Heart left ventricle (tissue), 16 donors: Measurements from ENCODE around the gene FLVCR2. TPM values are rescaled to one million over a fixed set of nuclear protein-coding genes. Genes with fewer than 3 reads are reported as not detected.
A peak's percentile ranks its signal among the peaks of the same experiment; 100 is the strongest.

Experiments used
- ATAC-seq, 4 donors: fragments of 200-7000 bp; cut with Tn5 transposase; one replicate each; pipeline ENCODE4 v1.9.1; 2020 to 2022; ENCODE audit warnings: moderate library complexity in 4 of 4, mild to moderate bottlenecking in 3 of 4, moderate number of reproducible peaks in 1 of 4
- DNase-seq, 5 donors: peaks; one replicate each; pipeline ENCODE4 v3.0.0-alpha.2; 2020
- H3K27ac ChIP-seq, 12 donors: fragments of 200-600 bp; sonication (generic) in 4 of 12; one replicate each; pipeline versions ENCODE4 v1.5.0 to v1.8.0; 2016 to 2022; ENCODE audit warnings: mild to moderate bottlenecking in 2 of 12
- H3K27me3 ChIP-seq, 9 donors: fragments of 200-600 bp; sonication (generic) in 2 of 9; one replicate each; pipeline versions ENCODE4 v1.5.1 to v1.8.0; 2016 to 2022; ENCODE audit warnings: mild to moderate bottlenecking in 3 of 9
- H3K36me3 ChIP-seq, 9 donors: fragments of 200-600 bp; sonication (generic) in 2 of 9; one replicate each; pipeline versions ENCODE4 v1.5.0 to v1.8.0; 2018 to 2022; ENCODE audit warnings: mild to moderate bottlenecking in 2 of 9
- H3K4me1 ChIP-seq, 12 donors: fragments of 200-600 bp; sonication (generic) in 4 of 12; one replicate each; pipeline versions ENCODE4 v1.5.0 to v1.8.0; 2016 to 2022; ENCODE audit warnings: mild to moderate bottlenecking in 3 of 12
- H3K4me3 ChIP-seq, 12 donors: fragments of 200-600 bp; sonication (generic) in 4 of 12; one replicate each; pipeline versions ENCODE4 v1.5.0 to v1.8.0; 2017 to 2022; ENCODE audit warnings: mild to moderate bottlenecking in 9 of 12, moderate library complexity in 4 of 12
- H3K9me3 ChIP-seq, 12 donors: fragments of 200-600 bp; sonication (generic) in 4 of 12; one replicate each; pipeline versions ENCODE4 v1.5.0 to v1.8.0; 2016 to 2022; ENCODE audit warnings: mild to moderate bottlenecking in 1 of 12
- POLR2A ChIP-seq, 2 donors: fragments of 450-650 bp; IDR thresholded peaks; one replicate each; pipeline ENCODE4 v1.6.1; 2017; ENCODE audit warnings: antibody characterized with exemption in 2 of 2, mild to moderate bottlenecking in 2 of 2, moderate library complexity in 2 of 2
- WGBS, 4 donors: extraction: QIAGEN DNeasy Blood & Tissue Kit in 2 of 4; methylation state at CpG; one replicate each; pipeline versions ENCODE4 v1.1.5 to v1.1.7; 2013 to 2018; 5-methylcytosine and 5-hydroxymethylcytosine counted together
- intact Hi-C, 10 donors: fragments of 100-400 bp; cut with DNase I; formaldehyde crosslinking; loops; one replicate each; pipeline versions ENCODE4 v1.11.1 to v1.14.2; 2022
- polyA plus RNA-seq, 2 donors: library from polyadenylated mRNA; stranded (reverse); fragments of 200-250 nt; gene quantifications; one replicate each; pipeline ENCODE4 v1.2.3, GENCODE V29; 2013
- total RNA-seq, 9 donors: library from RNA; depleted of rRNA in 2 of 9; stranded (reverse); fragments of >200 nt in 2 of 9; fragmentation: NEBNext Ultra II Directional in 3 of 9; extraction: Animal tissue kit (Norgen Biotek cat#: 25700) in 3 of 9; gene quantifications; one replicate each; pipeline versions ENCODE4 v1.1.0 to v1.2.4, GENCODE V29; 2016 to 2023
- TF ChIP-seq, protein P1 (sequence below), 12 donors: fragments of 200-600 bp; sonication (generic) in 4 of 12; IDR thresholded peaks; one replicate each; pipeline versions ENCODE4 v1.5.0 to v1.8.0; 2018 to 2022; ENCODE audit warnings: antibody characterized with exemption in 12 of 12, mild to moderate bottlenecking in 5 of 12
- donor health status: ischemic (EF 13 %, LVEDD 7.1; RV severe dilation, severe dysfunction).
- donor health status: healthy with polysubstance abuse.
- donor health status: DM: no; HTN: yes; CAD: no.
- donor health status: DM: no; HTN: no; CAD: no.
- donor health status: ischemic (EF 25% LVEDD 6.9; RV normal size, moderate dysfunction).
- donor health status: ischemic (EF 25% LVEDD 5.7; RV mildly dilated, moderate dysfunction).
- donor health status: healthy.
- donor health status: DM: yes; HTN: yes; CAD: no.
- donor health status: ischemic (EF 35%, LVEDD 5.7; RV mildly dilated, moderate dysfunction).
- donor health status: nonischemic (EF 11% LVEDD 7.7; RV severe dilation, severe dysfunction).
- donor health status: DM: yes; HTN: yes; CAD: no.
- donor health status: PGD.
- donor health status: ischemic (EF 29% LVEDD 5.4; RV normal size, mild dysfunction).
- donor health status: nonischemic (EF 23%, LVEDD 6.1; RV moderate dilation, normal function).

The FLVCR2 gene
- total and polyA plus RNA-seq, 11 donors = 0.50 to 11.7 (median 1.6) TPM

- ATAC-seq (no peak), DNase-seq (no peak)
- intact Hi-C loops = no loop called here
- no peak overlapping the region for H3K4me3 ChIP-seq
- no peaks in the 10 kb centered on the region for H3K36me3 ChIP-seq
- H3K9me3 ChIP-seq = no peaks in the 10 kb centered on the region
- H3K27ac ChIP-seq = no peak overlapping the region
- no peak for TF ChIP-seq POLR2A (IDR thresholded peaks at IDR 0.05)
- TF ChIP-seq, protein P1, sequence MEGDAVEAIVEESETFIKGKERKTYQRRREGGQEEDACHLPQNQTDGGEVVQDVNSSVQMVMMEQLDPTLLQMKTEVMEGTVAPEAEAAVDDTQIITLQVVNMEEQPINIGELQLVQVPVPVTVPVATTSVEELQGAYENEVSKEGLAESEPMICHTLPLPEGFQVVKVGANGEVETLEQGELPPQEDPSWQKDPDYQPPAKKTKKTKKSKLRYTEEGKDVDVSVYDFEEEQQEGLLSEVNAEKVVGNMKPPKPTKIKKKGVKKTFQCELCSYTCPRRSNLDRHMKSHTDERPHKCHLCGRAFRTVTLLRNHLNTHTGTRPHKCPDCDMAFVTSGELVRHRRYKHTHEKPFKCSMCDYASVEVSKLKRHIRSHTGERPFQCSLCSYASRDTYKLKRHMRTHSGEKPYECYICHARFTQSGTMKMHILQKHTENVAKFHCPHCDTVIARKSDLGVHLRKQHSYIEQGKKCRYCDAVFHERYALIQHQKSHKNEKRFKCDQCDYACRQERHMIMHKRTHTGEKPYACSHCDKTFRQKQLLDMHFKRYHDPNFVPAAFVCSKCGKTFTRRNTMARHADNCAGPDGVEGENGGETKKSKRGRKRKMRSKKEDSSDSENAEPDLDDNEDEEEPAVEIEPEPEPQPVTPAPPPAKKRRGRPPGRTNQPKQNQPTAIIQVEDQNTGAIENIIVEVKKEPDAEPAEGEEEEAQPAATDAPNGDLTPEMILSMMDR (IDR thresholded peaks at IDR 0.05) = no peak
- 77 to 84% (median 83%) methylated on average over 5 of the region's 5 CpGs for WGBS, 4 donors
- H3K4me1 ChIP-seq = peaks cover 0 to 21% (median 0%) of the 10 kb centered on the region in 12 donors
- no peaks in the 10 kb centered on the region for H3K27me3 ChIP-seq
Observed at GRCh38 chr14:75533791-75534555, 44.4 kb upstream of the FLVCR2 start.

- no peaks in the 10 kb centered on the region for H3K9me3 ChIP-seq
- no peak for DNase-seq
- ATAC-seq = no peak
- TF ChIP-seq POLR2A (IDR thresholded peaks at IDR 0.05) = no peak
- H3K4me3 ChIP-seq = no peak overlapping the region
- H3K27ac ChIP-seq = peak overlapping the region in 4 of 12 donors; percentile 24 to 65 (median 49)
- H3K27me3 ChIP-seq = no peaks in the 10 kb centered on the region
- intact Hi-C loops = no loop called here
- no peaks in the 10 kb centered on the region for H3K36me3 ChIP-seq
- 82 to 89% (median 84%) methylated on average over 5 of the region's 5 CpGs for WGBS, 4 donors
- H3K4me1 ChIP-seq = peaks cover 0 to 28% (median 0%) of the 10 kb centered on the region in 12 donors
Observed at GRCh38 chr14:75535164-75535898, 43.1 kb upstream of the FLVCR2 start.

GRCh38 chr14:75537071-75537470 lies 41.3 kb upstream of the FLVCR2 start:
- no peak for DNase-seq
- Histone ChIP-seq H3K27ac (no peak overlapping the region), H3K4me1 (peaks cover 0 to 33% (median 0%) of the 10 kb centered on the region in 12 donors), H3K36me3 (no peaks in the 10 kb centered on the region), H3K4me3 (no peak overlapping the region), H3K9me3 (no peaks in the 10 kb centered on the region), H3K27me3 (no peaks in the 10 kb centered on the region)
- no peak for TF ChIP-seq POLR2A (IDR thresholded peaks at IDR 0.05)
- TF ChIP-seq, protein P1 (IDR thresholded peaks at IDR 0.05) = no peak
- no peak for ATAC-seq
- intact Hi-C loops = no loop called here
- WGBS, 4 donors = 91 to 97% (median 94%) methylated on average over 4 of the region's 4 CpGs

DNA sequence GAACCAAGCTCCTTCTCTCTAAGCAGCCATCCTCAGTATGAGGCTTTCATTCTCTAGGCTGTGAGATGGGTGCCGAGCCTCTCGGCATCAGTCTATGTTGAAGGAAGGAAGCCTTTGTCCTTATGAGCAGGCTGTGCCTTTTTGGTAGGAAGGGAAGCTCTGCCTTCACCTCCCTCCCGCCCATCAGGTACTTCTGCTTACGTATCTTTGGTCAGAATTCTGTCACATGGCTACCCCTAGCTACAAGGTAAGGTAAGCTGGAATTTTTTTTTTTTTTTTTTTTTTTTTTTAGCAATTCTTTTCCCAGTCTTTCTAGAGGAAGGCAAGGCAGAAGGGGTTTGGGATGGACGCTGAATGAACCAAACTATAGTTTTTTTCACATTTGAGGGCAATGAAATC lies 39.3 kb upstream of the FLVCR2 start:
- H3K27me3 ChIP-seq = no peaks in the 10 kb centered on the region
- H3K36me3 ChIP-seq = no peaks in the 10 kb centered on the region
- no peak overlapping the region for H3K4me3 ChIP-seq
- H3K27ac ChIP-seq = no peak overlapping the region
- TF ChIP-seq POLR2A (IDR thresholded peaks at IDR 0.05) = no peak
- WGBS, 4 donors = 90 to 95% (median 92%) methylated on average over 5 of the region's 5 CpGs
- no peaks in the 10 kb centered on the region for H3K9me3 ChIP-seq
- ATAC-seq = no peak
- DNase-seq = no peak
- H3K4me1 ChIP-seq = peaks cover 0 to 43% (median 0%) of the 10 kb centered on the region in 12 donors
- intact Hi-C loops = no loop called here
